ENCODE data around the gene PRRG3. TPM values are rescaled to one million over a fixed set of nuclear protein-coding genes. Genes with fewer than 3 reads are reported as not detected.

Gene PRRG3
- total RNA-seq, 1 donor from 2014 or later: not detected

DNA sequence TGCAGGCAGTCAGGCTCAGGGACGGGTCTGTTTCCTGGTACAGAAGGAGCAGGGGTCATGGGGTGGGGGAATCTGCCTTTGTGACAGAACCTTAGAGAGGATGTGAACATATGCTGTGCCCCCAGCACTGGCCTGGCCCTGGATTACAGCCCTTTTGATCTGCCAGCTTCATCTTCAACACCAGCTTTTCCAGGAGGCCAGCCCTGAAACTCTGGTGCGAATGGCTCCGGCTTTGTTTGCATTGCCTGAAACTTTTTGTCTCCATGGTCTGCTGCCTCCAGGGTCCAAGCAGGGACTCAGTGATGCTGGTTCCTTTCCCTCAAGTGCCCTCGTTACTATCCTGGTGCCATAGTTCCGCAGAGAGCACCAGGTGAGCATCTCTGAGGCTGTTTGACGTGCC, 41.4 kb downstream of the PRRG3 start:
- intact Hi-C loops (cut with DNase I): no loop called here
- no peak for DNase-seq (ENCODE audit: low spot score in 2 of 2)

DNA sequence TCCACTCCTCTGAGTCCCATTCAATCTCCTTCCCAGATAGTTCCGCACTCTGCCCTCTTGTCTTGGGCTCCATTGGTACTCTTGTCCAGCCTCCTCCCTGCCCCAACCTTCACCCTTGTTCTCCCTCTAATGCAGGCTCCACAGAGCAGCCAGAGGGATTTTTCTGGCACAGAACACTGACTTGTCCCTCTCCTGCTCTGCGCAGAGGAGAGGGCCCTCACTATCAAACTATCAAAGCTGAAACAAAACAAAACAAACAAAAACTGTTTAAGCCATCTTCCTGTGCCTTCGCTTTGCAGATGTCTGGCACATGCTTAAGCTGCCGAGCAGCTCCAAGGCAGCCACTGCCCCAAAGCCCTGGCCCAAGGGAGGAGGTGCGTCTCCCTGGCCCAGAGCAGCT, 42.2 kb downstream of the PRRG3 start:
- no peaks in the 10 kb centered on the region for H3K4me1 ChIP-seq
- H3K27ac ChIP-seq: no peak overlapping the region
- TF ChIP-seq, protein P1, sequence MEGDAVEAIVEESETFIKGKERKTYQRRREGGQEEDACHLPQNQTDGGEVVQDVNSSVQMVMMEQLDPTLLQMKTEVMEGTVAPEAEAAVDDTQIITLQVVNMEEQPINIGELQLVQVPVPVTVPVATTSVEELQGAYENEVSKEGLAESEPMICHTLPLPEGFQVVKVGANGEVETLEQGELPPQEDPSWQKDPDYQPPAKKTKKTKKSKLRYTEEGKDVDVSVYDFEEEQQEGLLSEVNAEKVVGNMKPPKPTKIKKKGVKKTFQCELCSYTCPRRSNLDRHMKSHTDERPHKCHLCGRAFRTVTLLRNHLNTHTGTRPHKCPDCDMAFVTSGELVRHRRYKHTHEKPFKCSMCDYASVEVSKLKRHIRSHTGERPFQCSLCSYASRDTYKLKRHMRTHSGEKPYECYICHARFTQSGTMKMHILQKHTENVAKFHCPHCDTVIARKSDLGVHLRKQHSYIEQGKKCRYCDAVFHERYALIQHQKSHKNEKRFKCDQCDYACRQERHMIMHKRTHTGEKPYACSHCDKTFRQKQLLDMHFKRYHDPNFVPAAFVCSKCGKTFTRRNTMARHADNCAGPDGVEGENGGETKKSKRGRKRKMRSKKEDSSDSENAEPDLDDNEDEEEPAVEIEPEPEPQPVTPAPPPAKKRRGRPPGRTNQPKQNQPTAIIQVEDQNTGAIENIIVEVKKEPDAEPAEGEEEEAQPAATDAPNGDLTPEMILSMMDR (IDR thresholded peaks at IDR 0.05): no peak
- H3K4me3 ChIP-seq: no peak overlapping the region
- intact Hi-C loops (cut with DNase I): no loop called here
- no peaks in the 10 kb centered on the region for H3K36me3 ChIP-seq
- DNase-seq (ENCODE audit: low spot score in 2 of 2): no peak
- H3K9me3 ChIP-seq: no peaks in the 10 kb centered on the region
- no peaks in the 10 kb centered on the region for H3K27me3 ChIP-seq

More for the DNA sequence above, 41.4 kb downstream of the PRRG3 start:
- H3K9me3 ChIP-seq: no peaks in the 10 kb centered on the region
- no peak overlapping the region for H3K27ac ChIP-seq
- H3K4me3 ChIP-seq: no peak overlapping the region
- TF ChIP-seq, protein P1 (IDR thresholded peaks at IDR 0.05): no peak
- no peaks in the 10 kb centered on the region for H3K27me3 ChIP-seq
- H3K36me3 ChIP-seq: no peaks in the 10 kb centered on the region
- H3K4me1 ChIP-seq: no peaks in the 10 kb centered on the region

DNA sequence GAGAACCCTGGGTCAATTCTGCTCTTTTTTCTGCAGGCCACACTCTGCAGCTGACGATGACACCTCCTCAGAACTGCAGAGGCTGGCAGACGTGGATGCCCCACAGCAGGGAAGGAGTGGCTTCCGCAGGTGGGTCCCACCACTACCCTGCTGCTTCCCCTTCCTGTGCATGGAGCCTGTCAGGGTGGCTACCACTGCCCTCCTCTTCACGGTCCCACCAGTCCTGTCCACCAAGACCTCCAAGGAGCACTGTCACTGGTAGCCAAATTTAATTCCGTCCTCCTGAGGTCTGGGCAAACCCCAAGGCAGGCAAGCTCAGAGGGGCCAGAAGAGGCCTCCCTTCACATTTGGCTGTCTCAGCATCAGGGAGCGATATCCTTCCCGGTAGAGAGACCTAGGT, 43.5 kb downstream of the PRRG3 start:
- Histone ChIP-seq H3K4me3 (no peak overlapping the region), H3K36me3 (no peaks in the 10 kb centered on the region), H3K9me3 (no peaks in the 10 kb centered on the region), H3K4me1 (no peaks in the 10 kb centered on the region), H3K27ac (no peak overlapping the region), H3K27me3 (no peaks in the 10 kb centered on the region)
- intact Hi-C loops (cut with DNase I): no loop called here
- TF ChIP-seq, protein P1 (IDR thresholded peaks at IDR 0.05): no peak
- no peak for DNase-seq (ENCODE audit: low spot score in 2 of 2)

DNA sequence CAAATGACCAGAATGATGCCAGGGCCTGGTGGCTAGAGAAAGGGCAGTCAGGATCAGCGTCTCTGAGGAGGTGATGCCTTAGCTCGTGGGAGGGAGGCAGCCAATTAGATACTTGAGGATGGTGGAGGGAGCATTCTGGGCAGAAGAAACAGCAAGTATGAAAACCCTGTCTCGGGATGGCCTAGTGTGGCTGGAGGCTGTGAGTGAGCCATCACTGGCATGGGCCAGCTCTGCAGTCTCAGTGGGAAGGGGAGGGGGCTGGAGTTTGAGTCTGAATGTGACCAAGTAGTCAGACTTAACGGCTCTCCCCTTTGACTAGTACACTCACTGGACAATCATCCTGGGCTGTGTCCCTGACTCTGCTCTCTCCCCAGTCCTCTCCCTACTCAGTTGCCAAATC, 46.3 kb downstream of the PRRG3 start:
- no peaks in the 10 kb centered on the region for H3K36me3 ChIP-seq
- intact Hi-C loops (cut with DNase I): no loop called here

DNA sequence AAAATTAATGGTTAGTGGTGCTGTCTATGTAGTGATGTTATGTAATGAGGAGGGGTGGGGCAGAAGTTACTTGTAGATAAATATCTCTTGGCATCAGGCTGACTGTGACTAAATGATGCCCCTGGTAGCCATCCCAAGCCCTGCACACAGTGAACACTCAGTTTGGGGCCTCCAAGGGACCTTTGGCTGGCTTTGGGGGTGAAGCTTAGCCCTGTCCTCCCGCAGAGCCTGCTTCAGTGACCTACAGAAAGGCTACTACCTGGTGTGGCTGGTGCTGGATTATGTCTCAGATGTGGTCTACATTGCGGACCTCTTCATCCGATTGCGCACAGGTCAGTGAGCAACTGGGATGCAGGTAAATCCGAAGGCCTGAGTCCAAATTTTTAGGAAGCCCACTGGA, 47.1 kb downstream of the PRRG3 start:
- no peaks in the 10 kb centered on the region for H3K9me3 ChIP-seq
- no peaks in the 10 kb centered on the region for H3K4me1 ChIP-seq
- no peak for DNase-seq (ENCODE audit: low spot score in 2 of 2)
- no peak overlapping the region for H3K27ac ChIP-seq
- TF ChIP-seq, protein P1 (IDR thresholded peaks at IDR 0.05): no peak
- no peaks in the 10 kb centered on the region for H3K27me3 ChIP-seq
- intact Hi-C loops (cut with DNase I): no loop called here
- H3K4me3 ChIP-seq: no peak overlapping the region
- H3K36me3 ChIP-seq: no peaks in the 10 kb centered on the region

More for the DNA sequence above, 46.3 kb downstream of the PRRG3 start:
- peak in 1 of 2 donors; percentile 28 for DNase-seq (ENCODE audit: low spot score in 2 of 2)
- no peak overlapping the region for H3K27ac ChIP-seq
- H3K4me1 ChIP-seq: no peaks in the 10 kb centered on the region
- TF ChIP-seq, protein P1 (IDR thresholded peaks at IDR 0.05): no peak
- H3K4me3 ChIP-seq: no peak overlapping the region
- H3K27me3 ChIP-seq: no peaks in the 10 kb centered on the region
- H3K9me3 ChIP-seq: no peaks in the 10 kb centered on the region
